Natural killer cell (primary cell): ENCODE data around the gene ZNF552. TPM values are rescaled to one million over a fixed set of nuclear protein-coding genes. Genes with fewer than 3 reads are reported as not detected.

Source experiments
- ATAC-seq, 3 donors: fragments of 150-1000 bp in 2 of 3; fragments of 200-7000 bp in 1 of 3; cut with Tn5 transposase; 1 replicate in 1 of 3; 2 replicates in 2 of 3; pipeline ENCODE4 v1.10.0; 2021; ENCODE audit warnings: mild to moderate bottlenecking in 2 of 3, moderate library complexity in 2 of 3
- DNase-seq, 2 donors: peaks; one replicate each; pipeline versions ENCODE4 v3.0.0 to v3.0.0-alpha.2; 2013 to 2021; ENCODE audit warnings: mixed read lengths in 1 of 2
- H3K27ac ChIP-seq: one replicate; pipeline ENCODE4 v1.5.1; 2013; ENCODE audit warnings: mild to moderate bottlenecking, low read length
- H3K27me3 ChIP-seq: one replicate; pipeline ENCODE4 v1.6.1; 2013; ENCODE audit warnings: low read length; ENCODE audit not compliant: control insufficient read depth, insufficient read depth
- H3K36me3 ChIP-seq: one replicate; pipeline ENCODE4 v1.6.1; 2013; ENCODE audit warnings: low read length; ENCODE audit not compliant: control insufficient read depth, insufficient read depth
- H3K4me1 ChIP-seq: one replicate; pipeline ENCODE4 v1.6.1; 2013; ENCODE audit warnings: low read length; ENCODE audit not compliant: control insufficient read depth, insufficient read depth
- H3K4me3 ChIP-seq: one replicate; pipeline ENCODE4 v1.5.1; 2013; ENCODE audit warnings: low read length
- H3K9me3 ChIP-seq: one replicate; pipeline ENCODE4 v1.6.1; 2013; ENCODE audit warnings: low read length; ENCODE audit not compliant: control insufficient read depth, insufficient read depth
- H3K27ac Mint-ChIP-seq, 2 donors: one replicate each; pipeline ENCODE4 v1.8.0; 2022; ENCODE audit warnings: mild to moderate bottlenecking in 2 of 2, mixed read lengths in 2 of 2, moderate library complexity in 1 of 2
- H3K27me3 Mint-ChIP-seq, 2 donors: one replicate each; pipeline ENCODE4 v1.8.0; 2022; ENCODE audit warnings: low read depth in 2 of 2, mixed read lengths in 2 of 2
- H3K36me3 Mint-ChIP-seq: one replicate; pipeline ENCODE4 v1.8.0; 2022; ENCODE audit warnings: mixed read lengths
- H3K4me1 Mint-ChIP-seq, 2 donors: one replicate each; pipeline ENCODE4 v1.8.0; 2022; ENCODE audit warnings: mixed read lengths in 2 of 2
- H3K4me3 Mint-ChIP-seq: one replicate; pipeline ENCODE4 v1.8.0; 2022; ENCODE audit warnings: mild to moderate bottlenecking, moderate library complexity, mixed read lengths
- H3K9me3 Mint-ChIP-seq, 2 donors: one replicate each; pipeline ENCODE4 v1.8.0; 2022; ENCODE audit warnings: mixed read lengths in 2 of 2
- CTCF ChIP-seq: fragments of 200-600 bp; IDR thresholded peaks from one replicate; pipeline ENCODE4 v1.8.0; 2022; ENCODE audit warnings: antibody characterized with exemption
- WGBS: methylation state at CpG from one replicate; pipeline ENCODE4 v1.1.7; 2013; ENCODE audit warnings: missing lambda C conversion rate; ENCODE audit not compliant: insufficient coverage; 5-methylcytosine and 5-hydroxymethylcytosine counted together
- intact Hi-C: fragments of 100-400 bp; cut with micrococcal nuclease; formaldehyde crosslinking; loops from one replicate; pipeline ENCODE4 v1.14.2; 2022
- total RNA-seq, 4 donors: library from RNA; stranded (reverse); fragments of 120-200 nt in 1 of 4; gene quantifications; one replicate each; pipeline versions ENCODE4 v1.2.3 to v1.2.4, GENCODE V29; 2013 to 2022

Gene ZNF552
- total RNA-seq, 3 donors from 2014 or later (not counting 1 experiment from before 2014, with no cell fraction given): 13.0 to 14.5 (median 14.3) TPM

GRCh38 chr19:57807541-57807940, 7.2 kb downstream of the ZNF552 start:
- Mint-ChIP-seq H3K36me3 (peaks cover 7% of the 10 kb centered on the region), H3K27ac (no peak overlapping the region), H3K27me3 (no peaks in the 10 kb centered on the region), H3K4me1 (peaks cover 12 to 18% of the 10 kb centered on the region in 2 donors), H3K4me3 (no peak overlapping the region), H3K9me3 (no peaks in the 10 kb centered on the region)
- H3K4me1 ChIP-seq: peaks cover 16% of the 10 kb centered on the region
- H3K9me3 ChIP-seq: no peaks in the 10 kb centered on the region
- WGBS: 89% methylated on average over 1 of the region's 2 CpGs
- no peak for TF ChIP-seq CTCF
- intact Hi-C loops: no loop called here
- H3K36me3 ChIP-seq: peaks cover 24% of the 10 kb centered on the region
- H3K4me3 ChIP-seq: no peak overlapping the region
- no peaks in the 10 kb centered on the region for H3K27me3 ChIP-seq
- ATAC-seq (no peak), DNase-seq (no peak)
- no peak overlapping the region for H3K27ac ChIP-seq

- Mint-ChIP-seq H3K4me3 (peak overlapping the region; percentile 91), H3K27ac (peak overlapping the region; percentile 77 to 80), H3K36me3 (no peaks in the 10 kb centered on the region), H3K27me3 (no peaks in the 10 kb centered on the region), H3K9me3 (no peaks in the 10 kb centered on the region), H3K4me1 (peaks cover 26 to 31% of the 10 kb centered on the region in 2 donors)
- Histone ChIP-seq H3K36me3 (peaks cover 15% of the 10 kb centered on the region), H3K9me3 (no peaks in the 10 kb centered on the region), H3K4me3 (no peak overlapping the region), H3K27me3 (no peaks in the 10 kb centered on the region), H3K27ac (no peak overlapping the region), H3K4me1 (peaks cover 14% of the 10 kb centered on the region)
- no peak for TF ChIP-seq CTCF
- intact Hi-C loops: no loop called here
- 35% methylated on average over 18 of the region's 19 CpGs for WGBS
- peak in 1 of 2 donors; percentile 23 for DNase-seq
- peak in 2 of 3 donors; percentile 24 to 37 for ATAC-seq
Observed at GRCh38 chr19:57803594-57804325, 11.0 kb downstream of the ZNF552 start.

GRCh38 chr19:57803265-57803593, 11.5 kb downstream of the ZNF552 start:
- peaks cover 14% of the 10 kb centered on the region for H3K4me1 ChIP-seq
- intact Hi-C loops: no loop called here
- no peak for TF ChIP-seq CTCF
- H3K9me3 Mint-ChIP-seq: no peaks in the 10 kb centered on the region
- H3K27me3 Mint-ChIP-seq: no peaks in the 10 kb centered on the region
- H3K36me3 Mint-ChIP-seq: no peaks in the 10 kb centered on the region
- no peaks in the 10 kb centered on the region for H3K27me3 ChIP-seq
- H3K4me1 Mint-ChIP-seq: peaks cover 26 to 34% of the 10 kb centered on the region in 2 donors
- DNase-seq: no peak
- ATAC-seq: no peak
- H3K27ac Mint-ChIP-seq: peak overlapping the region; percentile 77 to 80
- H3K27ac ChIP-seq: no peak overlapping the region
- peaks cover 11% of the 10 kb centered on the region for H3K36me3 ChIP-seq
- WGBS: 42% methylated on average over 6 of the region's 6 CpGs
- no peak overlapping the region for H3K4me3 ChIP-seq
- H3K4me3 Mint-ChIP-seq: peak overlapping the region; percentile 91
- H3K9me3 ChIP-seq: no peaks in the 10 kb centered on the region

GRCh38 chr19:57802269-57802668, 12.4 kb downstream of the ZNF552 start:
- intact Hi-C loops: no loop called here
- Mint-ChIP-seq H3K9me3 (no peaks in the 10 kb centered on the region), H3K27ac (peak overlapping the region in 1 of 2 donors; percentile 51), H3K4me3 (peak overlapping the region; percentile 31), H3K27me3 (no peaks in the 10 kb centered on the region), H3K36me3 (no peaks in the 10 kb centered on the region), H3K4me1 (peaks cover 21 to 34% of the 10 kb centered on the region in 2 donors)
- Histone ChIP-seq H3K4me3 (no peak overlapping the region), H3K27me3 (no peaks in the 10 kb centered on the region), H3K27ac (no peak overlapping the region), H3K4me1 (peaks cover 14% of the 10 kb centered on the region), H3K9me3 (no peaks in the 10 kb centered on the region), H3K36me3 (peaks cover 2% of the 10 kb centered on the region)
- ATAC-seq (no peak), DNase-seq (no peak)
- TF ChIP-seq CTCF: no peak
- 58% methylated on average over 4 of the region's 4 CpGs for WGBS
